GM19099 (cell line): Measurements from ENCODE around the gene PPM1J.
A peak's percentile ranks its signal among the peaks of the same experiment; 100 is the strongest.

Source experiments
- POLR2A ChIP-seq: IDR thresholded peaks from 3 replicates; pipeline ENCODE4 v1.6.1; 2011; ENCODE audit warnings: low read depth; ENCODE audit not compliant: insufficient read length; ENCODE audit errors: extremely low read depth

The PPM1J gene

DNA sequence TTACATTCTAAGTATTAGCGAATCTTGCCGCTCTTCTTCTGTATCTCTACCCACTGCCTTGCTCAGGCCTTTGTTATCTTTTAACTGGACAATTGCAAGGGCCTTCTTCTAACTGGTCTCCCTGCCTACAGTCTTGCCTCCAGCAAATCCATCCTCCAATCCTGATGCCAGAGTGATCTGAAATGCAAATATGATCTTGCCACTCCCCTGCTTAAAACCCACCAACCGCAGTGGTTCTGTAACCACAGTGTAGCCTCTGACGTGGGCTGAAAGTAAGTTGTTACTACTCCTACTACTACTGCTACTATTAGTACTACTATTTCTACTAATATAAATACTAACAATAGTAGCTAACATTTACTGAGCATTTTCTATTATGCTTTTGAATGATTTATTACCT is 28.3 kb downstream of the PPM1J start:
- TF ChIP-seq POLR2A, result no peak

DNA sequence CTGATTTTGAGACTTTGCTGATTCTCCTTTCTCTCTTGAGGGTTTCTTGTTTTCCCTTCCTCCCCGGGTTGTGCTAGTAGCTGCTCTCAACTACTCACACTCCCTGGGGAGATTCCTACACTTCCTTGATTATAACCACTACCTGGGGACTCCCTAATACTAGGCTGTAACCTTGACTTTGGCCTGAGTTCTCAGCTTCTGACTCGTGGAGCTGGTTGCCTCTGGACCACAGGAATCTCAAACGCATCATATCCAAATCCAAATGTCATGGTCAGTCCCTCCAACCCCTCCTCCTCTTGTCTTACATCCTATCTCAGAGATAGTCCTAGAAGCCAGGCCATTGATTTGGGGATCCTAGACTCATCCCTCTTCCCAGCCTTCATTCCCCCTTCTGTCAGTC is 28.7 kb downstream of the PPM1J start:
- TF ChIP-seq POLR2A, result no peak

DNA sequence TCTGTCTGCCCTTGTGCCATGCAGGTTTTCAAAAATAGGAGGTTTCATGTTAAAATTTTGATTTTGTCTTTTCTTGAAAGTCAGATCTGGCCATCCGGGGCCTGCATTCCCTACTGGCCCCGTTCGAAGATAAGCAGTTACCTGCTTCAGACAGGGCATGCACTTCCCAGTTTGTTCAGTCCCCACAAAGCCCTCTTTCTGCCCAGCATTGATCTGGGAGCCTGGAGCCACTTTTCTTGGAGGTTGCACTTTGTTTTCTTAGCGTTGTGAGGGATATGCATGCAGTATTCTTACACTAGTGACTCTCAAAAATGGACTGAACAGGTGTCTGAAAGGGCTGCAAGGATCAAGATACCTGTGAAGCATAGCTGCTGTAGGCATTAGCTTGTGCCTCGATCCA is 29.2 kb downstream of the PPM1J start:
- no peak for TF ChIP-seq POLR2A

DNA sequence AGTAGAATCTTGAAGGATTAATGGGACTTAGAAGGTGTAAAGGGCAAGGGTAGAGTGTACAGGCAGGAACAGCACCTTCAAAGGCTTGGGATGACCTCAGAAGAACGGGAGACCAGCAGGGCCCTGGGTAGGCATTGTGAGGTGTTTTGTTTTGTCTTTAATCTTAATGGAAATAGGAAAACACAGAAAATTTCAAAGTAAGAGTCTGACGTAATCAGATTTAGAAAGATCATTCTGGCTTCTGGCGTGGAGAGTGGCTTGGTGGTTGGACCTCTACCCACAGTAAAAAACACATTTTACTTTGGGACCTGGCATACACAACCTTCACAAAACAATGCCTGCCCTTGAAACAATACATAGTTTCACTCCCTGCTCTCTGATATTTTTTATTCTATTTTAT is 36.5 kb downstream of the PPM1J start:
- TF ChIP-seq POLR2A, result no peak

DNA sequence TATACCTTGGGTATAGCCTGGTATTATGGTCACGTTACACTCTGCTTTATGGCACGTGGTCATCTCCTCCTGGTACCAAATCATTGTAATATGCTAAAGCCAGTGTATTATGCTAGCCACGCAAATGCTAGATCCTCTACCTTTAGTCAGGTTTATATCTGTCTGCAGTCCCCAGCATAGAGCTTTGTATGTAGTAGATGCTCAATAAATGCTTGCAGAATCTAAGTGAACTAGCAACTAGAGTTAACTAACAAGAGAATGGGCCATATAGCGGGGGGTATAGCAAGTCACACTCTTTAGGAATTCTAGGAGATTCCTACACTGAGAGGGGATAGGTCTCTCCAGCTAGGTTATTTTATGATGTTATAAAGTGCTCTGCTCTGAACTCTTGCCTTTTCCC is 37.6 kb downstream of the PPM1J start:
- no peak for TF ChIP-seq POLR2A

DNA sequence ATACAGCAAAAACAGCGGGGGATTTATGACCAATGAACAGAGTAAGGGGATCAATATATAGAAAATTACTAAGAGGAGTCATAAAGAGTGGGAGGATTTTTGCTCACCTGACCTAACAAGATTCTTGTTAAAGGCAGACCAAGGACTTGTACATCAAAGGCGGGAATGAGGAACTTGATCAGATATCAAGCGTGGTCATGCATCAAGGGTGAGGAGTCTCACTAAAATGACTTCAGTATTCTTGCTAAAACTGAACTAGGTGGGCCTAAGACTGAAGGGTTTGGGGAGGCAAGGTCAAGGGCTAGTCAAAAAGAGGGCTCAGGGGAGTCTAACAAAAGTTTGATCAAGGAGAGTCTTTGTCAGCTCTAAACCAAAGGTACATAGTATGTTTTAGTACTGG is 38.6 kb downstream of the PPM1J start:
- no peak for TF ChIP-seq POLR2A

DNA sequence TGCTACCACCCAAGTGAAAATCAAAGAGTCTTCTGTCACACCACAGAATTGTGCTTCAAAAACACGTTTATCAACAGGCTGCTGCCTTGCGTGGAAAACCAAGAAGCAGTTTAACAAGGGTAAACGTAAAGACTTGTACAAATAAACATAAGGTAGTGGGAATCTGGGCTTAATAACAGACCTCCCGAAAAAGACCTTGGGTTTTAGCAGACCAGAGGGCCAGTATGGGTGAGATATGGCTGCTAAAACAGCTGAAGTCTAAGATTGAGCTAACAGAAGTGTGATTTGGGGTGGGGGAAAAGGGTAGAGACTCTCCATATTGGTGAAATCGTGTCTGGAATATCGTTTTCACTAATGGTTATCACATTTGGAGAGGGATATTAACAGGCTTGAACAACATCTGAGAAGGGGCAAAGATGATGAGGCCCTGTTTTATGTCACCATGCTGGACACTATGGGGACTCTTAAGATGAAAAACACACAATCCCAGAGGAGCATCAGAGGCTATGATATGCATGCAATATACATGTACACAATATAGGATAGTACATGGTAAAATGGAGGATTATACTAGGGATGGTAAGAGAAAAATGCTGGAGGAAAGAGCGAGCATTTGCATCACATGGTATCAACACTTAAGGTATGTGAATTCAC is 39.3 kb downstream of the PPM1J start:
- no peak for TF ChIP-seq POLR2A

DNA sequence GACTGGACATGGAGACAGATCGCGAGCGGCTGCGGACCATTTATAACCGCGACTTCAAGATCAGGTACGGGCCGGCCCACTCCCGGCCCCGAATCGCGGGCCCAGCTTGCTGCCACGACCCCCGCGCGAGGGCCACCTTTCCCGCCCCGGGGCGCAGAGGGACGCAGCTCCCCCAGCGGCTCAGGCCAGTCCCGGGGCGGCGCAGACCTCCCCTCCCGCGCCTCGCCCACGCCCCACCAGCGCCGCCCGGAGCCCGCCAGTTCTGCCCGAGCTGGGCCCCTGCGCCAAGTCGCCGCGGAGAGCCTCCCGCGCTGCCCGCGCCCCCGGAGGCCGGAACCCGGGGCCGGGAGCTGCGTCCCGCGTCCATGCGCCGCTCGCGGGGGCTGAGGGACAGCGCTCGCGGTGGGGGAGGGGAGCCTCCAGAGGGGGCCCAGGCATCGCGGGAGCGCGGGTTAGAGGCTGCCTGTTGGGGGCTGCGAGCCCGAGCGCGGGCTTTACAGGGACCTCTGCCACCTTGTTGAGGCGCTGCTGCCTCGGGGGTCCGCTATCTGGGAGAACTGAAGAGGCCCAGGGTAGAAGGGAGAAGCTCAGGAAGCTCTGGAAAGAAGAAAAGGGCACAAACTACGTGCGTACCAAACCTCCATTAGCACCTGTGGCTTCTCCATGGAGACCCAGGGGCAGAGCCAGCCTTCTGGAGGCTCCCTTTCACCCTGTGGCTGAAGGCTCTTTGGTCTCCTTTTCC is 40.0 kb downstream of the PPM1J start:
- TF ChIP-seq POLR2A, result no peak

DNA sequence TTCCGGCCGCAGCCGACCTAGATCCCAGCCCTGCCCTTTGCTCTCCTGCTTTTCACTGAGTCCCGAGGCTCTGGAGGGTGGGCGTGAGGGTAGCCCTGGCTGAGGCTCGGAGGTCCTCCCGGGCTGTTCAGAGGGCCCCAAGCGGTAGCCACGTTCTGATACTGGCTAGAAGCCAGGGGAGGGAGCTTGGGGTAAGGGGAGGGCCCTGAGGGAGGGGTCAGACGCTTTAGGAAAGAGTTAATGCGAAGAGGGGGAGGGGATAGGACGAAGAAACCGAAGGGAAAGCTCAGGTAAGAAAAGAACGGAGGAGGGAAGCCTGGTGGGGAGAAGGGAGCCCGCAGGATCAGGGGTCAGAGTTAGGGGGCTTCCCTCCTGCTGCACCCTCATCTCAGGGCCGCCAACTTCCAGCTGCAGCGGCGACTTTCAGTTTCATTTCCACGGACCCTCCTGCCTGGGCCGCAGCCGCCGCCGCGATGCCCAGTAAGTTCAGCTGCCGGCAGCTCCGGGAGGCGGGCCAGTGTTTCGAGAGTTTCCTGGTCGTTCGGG is 40.6 kb downstream of the PPM1J start, which contains the start of gene MOV10:
TSS of gene MOV10 (plus strand) at position 220 of the 546 bp plus-strand sequence. CDS start at position 474, 254 bp downstream.
- peak; percentile 59 for TF ChIP-seq POLR2A

DNA sequence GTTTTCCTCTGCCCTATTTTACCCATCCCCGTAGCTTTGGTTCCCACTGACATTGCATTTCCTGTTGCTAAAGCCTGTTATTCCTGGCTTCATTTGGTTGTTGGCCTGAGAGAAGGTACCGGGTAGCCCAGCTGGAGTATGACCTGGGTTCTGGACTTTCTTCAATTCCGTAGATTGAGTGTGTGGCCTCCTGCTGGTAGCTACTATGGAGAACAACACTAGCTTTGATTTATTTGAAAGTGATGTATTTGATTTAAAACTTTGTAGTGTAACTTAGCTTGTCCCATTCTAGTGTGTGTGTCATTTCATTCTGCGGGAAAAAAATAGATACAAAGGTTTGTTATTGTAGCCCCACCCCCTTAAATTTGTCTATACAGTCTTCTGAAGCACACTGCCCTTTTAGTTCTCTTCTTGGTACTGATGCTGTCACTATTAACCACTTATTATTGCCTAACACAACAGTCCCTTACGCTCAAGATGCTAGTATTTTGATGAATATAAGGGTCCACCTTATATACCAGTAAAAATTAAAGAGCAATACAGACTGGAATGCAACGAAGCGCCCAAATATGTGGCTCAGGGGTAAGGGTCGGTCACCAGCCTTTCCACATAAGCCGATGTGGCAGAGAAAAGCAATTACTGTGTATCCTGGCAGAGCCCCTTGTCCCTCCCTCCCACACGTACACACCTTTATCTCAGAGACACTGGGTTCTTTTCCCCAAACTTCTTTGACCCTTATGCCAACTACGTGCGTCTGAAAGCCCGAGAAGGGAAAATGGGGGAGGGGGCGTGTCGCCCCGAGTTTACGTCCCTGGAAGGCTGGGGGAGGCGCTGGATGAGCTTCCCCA is 41.3 kb downstream of the PPM1J start:
- no peak for TF ChIP-seq POLR2A

DNA sequence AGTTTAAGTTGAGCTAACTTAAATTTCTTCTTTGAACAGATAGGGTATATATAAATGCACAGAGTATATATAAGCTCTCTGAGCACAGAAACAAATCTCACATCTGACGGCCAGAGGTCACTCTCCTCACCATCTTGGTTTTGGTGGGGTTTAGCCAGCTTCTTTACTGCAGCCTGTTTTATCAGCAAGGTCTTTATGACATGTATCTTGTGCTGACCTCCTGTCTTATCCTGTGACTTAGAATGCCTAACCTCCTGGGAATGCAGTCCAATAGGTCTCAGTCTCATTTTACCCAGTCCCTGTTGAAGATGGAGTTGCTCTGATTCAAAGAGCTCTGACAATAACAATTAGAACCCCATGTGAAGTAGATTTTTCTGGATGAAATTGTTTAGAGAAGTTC is 42.3 kb downstream of the PPM1J start:
- TF ChIP-seq POLR2A, result no peak

DNA sequence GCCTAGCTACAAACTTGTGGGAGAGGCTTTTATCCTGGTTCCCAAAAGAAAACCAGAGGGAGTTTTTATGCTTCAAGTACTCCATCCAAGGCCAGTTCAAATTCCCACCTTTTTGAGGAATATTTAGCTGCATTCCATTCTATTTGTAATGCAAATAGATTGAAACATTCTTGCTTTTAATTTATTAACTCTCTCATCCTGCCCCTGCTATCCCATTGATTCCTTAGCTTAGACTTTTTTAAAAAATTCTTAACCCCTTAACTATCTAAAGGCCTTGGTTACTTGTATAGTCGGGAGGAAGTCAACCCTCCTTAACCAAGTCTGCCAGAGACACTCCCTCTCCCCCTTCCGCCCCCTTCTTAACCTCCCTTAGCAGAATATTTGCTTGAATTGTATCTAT is 43.1 kb downstream of the PPM1J start:
- TF ChIP-seq POLR2A, result no peak

DNA sequence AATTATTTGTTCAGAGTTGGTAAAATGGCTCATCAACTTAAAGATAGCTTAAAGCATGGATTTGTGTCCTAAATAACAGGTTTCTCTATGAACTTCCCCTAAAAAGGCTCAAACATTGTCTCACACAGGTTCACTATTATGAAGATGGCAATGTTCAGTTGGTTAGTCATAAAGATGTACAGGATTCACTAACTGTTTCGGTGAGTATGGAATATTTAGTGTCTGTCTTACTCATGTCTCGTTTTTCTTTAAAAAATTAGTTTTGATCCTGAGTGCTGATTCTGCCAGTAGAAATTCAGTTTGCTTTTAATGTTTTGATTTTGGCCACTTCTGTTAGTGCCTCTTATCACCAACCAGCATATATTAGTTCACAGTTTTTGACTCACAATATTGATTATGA is 48.2 kb downstream of the PPM1J start:
- no peak for TF ChIP-seq POLR2A

DNA sequence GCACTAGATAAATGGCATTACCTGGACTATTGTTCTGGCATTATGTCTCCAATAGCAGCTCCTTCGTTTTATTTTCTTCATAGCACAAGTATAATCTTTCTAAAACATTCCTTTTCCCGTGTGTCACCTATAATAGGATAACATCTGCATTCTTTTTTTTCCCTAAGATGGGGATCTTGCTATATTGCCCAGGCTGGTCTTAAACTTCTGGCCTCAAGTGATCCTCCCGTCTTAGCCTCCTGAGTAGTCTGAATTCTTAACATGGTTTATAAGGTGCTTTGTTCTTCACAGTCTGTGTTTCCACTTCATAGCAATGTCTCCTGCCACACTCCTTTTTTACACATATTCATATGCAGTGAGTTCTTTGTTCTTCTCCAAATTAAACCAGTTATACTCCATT is 49.3 kb downstream of the PPM1J start:
- no peak for TF ChIP-seq POLR2A
